Activated CD8-positive, alpha-beta memory T cell treated with anti-CD3 and anti-CD28 coated beads, Interleukin-2, amount 50 U/mL, for 24 hours (primary cell): ENCODE data around the gene ADAMTS6.
A peak's percentile ranks its signal among the peaks of the same experiment; 100 is the strongest.
"Not testable (repeated sequence)": the region's sequence is repeated elsewhere in the genome, so short reads cannot be mapped to it uniquely, and the experiment has no call there.

Source experiments
- DNase-seq: peaks from one replicate; pipeline ENCODE4 v3.0.0-alpha.2; 2020; ENCODE audit errors: extremely low read depth

The ADAMTS6 gene

GRCh38 chr5:65481635-65482295 lies at the start of gene ADAMTS6:
Gene ADAMTS6 (minus strand): TSS chr5:65481920. CDS start chr5:65473673, 8,247 bp downstream.
- DNase-seq, result peak; percentile 61

DNA sequence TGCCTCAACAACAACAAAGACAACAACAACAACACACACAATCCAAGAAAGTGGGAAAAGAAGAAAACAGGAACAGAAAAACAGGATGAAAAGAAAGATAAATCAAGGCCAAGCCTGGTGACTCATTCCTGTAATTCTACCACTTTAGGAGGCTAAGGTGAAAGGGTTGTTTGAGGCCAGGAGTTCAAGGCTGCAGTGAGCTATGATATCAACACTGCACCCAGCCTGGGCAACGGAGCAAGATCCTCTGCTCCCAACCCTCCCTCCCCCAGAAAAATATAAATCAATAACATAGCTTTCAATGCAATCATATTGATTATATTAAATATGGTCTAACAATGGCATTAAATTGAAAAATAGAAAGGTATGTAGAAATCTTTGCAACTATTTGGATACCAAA lies 49.2 kb upstream of the ADAMTS6 start:
- DNase-seq, result no peak

DNA sequence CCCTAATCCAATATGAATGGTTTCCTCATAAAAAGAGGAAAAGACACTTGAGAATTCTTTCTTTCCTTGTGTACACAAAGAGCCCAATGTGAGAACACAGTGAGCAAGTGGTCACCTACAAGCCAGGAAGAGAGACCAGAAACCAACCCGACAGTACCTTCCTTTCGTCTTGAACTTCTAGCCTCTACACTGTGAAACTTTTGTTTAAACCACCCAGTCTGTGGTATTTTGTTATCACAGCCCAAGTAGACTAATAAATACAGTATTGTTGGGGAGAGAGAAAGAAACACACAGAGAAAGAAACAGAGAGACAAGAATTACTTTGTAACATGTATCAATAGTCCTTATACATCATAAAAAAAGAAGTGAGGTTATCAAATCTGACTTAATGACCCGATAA lies 44.0 kb upstream of the ADAMTS6 start:
- DNase-seq, result no peak

DNA sequence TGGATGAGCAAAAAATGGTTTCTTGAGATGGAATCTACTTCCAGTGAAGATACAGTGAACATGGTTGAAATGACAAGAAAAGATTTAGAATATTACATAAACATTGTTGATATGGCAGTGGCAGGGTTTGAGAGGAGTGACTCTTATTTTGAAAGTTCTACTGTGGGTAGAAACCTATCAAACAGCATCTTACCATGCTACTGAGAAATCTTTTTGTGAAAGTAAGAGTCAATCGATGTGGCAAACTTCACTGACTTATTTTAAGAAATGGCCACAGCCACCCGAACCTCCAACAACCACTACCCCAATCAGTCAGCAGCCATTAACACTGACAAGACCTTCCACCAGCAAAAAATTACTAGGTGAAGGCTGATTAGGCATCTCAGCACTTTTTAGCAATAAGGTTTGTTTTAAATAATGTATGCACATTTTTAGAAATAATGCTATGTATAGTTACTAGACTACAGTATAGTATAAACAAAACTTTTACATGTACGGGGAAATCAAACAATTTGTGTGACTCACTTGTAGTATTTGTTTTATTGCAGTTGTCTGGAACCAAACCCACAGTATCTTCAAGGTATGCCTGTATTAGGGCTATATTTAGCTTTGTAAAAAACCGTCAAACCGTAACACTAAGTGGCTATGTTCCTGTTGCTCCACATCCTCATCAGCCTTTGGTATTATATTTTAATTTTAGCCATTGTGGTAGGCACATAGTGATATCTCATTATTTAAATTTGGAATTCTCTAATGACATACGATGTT lies 30.6 kb upstream of the ADAMTS6 start:
- no peak for DNase-seq

DNA sequence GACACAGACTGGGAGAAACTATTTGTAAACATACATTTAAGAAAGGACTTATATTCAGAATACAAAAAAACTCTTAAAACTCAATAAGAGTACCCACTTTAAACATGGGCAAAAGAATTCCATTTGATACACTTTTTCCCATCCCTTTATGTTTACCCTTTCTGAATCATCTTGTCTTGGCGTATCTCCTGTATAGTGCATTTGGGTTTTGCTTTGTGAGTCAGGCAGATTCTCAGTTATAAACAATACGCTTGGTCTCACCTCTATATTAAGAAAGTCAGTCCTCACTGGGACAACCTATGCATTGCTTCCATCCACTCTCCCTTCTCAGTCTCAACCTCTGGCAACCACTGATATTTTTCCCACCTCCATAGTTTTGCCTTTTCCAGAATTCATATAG lies 27.3 kb upstream of the ADAMTS6 start:
- no peak for DNase-seq

GRCh38 chr5:65506961-65507360 lies 25.2 kb upstream of the ADAMTS6 start:
- DNase-seq, result no peak

GRCh38 chr5:65489119-65489518 lies 7.4 kb upstream of the ADAMTS6 start:
- no peak for DNase-seq

DNA sequence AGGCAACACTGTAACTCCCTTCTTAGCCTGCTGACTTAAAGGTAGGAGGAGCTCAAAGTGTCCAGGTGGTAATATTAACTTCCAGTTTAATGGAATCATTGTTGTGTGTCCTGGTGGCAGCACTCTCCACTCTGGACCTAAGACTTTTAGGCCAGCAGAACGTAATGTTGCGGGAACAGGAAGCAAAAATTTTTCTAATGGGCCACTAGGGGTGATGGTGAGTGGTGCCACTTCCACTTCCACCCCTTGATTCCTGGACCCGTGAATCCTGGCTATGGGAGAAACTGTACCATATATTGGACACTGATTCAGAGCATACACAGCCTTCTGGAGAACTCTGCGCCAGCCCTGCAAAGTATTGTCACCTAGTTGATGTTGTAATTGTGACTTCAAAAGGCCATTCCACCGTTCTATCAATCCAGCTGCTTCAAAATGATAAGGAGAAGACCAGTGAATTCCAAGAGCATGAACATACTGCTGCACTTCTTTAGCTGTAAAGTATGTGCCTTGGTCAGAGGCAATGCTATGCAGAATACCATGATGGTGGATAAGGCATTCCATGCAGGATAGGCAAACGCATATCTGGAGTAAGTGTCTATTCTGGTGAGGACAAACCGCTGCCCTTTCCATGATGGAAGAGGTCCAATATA lies 6.4 kb upstream of the ADAMTS6 start:
- not testable (repeated sequence) for DNase-seq

DNA sequence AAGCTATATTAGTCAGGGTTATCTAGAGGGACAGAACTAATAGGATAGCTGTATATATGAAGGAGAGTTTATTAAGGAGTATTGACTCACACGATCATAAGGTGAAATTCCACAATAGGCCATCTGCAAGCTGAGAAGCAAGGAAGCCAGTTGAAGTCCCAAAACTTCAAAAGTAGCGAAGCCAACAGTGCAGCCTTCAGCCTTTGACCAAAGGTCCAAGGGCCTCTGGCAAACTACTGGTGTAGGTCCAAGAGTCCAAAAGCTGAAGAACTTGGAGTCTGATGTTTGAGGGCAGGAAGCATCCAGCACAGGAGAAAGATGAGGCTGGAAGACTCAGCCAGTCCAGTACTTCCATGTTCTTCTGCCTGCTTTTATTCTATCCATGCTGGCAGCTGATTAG lies 5.1 kb upstream of the ADAMTS6 start:
- not testable (repeated sequence) for DNase-seq

DNA sequence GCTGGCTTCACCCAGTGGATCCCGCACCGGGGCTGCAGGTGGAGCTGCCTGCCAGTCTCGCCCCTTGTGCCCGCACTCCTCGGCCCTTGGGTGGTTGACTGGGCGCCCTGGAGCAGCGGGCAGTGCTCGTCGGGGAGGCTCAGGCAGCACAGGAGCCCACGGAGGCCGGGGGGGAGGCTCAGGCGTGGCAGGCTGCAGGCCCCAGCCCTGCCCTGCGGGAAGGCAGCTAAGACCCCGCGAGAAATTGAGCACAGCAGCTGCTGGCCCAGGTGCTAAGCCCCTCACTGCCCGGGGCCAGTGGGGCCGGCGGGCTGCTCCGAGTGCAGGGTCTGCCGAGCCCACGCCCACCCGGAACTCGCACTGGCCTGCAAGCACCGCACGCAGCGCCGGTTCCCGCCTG lies 3.7 kb upstream of the ADAMTS6 start:
- no peak for DNase-seq

DNA sequence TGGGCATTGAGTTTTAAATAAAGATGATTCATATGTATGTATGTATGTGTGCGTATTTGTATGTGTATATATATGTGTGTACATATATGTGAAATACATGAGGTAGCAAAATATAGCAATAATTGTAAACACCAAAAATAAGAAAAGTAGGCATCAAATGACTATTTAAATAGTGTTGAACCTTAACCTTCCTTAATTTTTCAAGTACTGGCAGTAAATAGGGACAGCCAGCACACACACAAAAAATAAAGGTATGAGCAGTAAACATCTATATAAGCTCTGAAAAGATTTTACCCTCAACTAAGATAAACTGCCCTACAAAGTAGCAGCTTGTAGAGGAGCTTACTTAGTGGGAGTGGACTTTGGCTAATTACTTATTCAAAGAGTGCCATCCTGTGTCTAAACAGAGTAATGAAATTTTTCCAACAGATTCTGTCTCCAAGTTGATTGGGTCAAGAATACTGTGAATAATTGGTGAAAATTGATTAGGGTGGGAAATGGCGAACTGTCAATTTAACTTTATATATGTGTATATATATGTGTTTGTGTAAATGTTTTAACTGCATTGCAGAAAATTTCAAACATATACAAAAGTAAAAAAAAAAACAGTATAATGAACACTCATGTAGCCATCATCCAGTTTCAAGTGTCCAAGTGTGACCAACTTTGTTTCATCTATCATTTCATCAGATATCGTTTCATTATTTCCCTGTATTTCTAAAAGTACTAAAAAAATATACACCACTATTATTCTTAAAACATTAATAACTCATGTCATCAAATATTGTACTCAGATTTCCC lies 2.0 kb upstream of the ADAMTS6 start:
- DNase-seq, result no peak

DNA sequence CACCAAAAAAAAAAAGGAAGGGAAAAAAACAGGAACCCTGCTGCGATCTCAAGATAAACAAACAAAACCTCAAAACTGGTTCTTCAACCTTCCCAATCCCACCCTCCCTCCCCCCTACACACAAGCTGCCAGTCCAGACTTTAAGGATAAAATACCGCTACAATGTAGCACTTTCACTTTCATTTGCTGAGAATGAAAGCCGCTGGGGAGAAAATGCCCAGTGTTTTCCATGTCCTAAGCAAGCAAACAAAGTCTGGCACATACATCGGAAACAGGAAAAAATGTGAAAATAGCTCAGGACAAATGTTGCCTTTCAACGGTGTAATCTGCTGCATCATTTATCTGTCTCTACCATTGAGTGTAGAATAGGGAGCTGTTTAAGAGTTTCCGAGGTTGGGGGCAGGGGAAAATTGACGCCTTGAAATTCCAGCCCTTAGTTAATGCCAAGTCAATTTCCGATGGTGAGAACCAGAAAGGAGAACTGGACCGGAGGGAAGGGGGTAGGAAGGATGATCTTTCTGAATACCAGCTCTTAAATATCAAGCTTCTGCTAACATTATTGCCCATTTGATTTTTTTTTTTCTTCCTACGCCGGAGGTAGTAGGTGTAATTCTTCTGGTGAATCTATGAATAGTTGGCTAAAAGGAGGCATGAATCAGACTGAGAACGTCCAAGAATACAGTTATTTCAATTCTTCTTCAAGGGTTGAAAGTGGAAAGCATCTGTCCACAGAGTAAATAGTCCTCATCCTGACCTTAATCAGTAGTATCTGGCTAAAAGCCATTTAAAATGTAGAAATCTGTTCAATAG lies 1.2 kb upstream of the ADAMTS6 start:
- DNase-seq, result no peak

- no peak for DNase-seq
Observed at GRCh38 chr5:65482296-65482735, 596 bp upstream of the ADAMTS6 start.

GRCh38 chr5:65481171-65481581 lies 544 bp downstream of the ADAMTS6 start:
- no peak for DNase-seq

- no peak for DNase-seq
Observed at GRCh38 chr5:65480306-65480865, 1.3 kb downstream of the ADAMTS6 start.

GRCh38 chr5:65479527-65479926 lies 2.2 kb downstream of the ADAMTS6 start:
- DNase-seq, result no peak

DNA sequence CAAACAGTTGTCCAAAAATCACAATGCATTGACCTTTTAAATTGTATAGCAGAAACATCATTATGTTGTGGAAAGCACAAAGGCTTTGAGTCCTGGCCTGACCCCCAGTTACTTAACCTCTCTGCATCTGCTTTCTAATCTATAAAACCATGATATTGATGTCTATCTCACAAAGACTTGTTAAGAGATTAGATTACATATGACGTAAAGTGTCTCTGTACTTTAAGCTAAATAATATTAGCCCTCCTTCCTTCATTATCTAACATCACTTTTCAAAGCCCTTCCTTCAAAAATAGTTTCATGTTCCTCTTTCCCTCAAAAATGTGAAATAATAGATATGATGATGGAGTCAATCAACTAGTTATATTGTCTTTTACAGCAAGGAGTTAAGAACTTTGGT lies 3.4 kb downstream of the ADAMTS6 start:
- no peak for DNase-seq

GRCh38 chr5:65475895-65476294 lies 5.8 kb downstream of the ADAMTS6 start:
- no peak for DNase-seq

- DNase-seq, result no peak
Observed at GRCh38 chr5:65475336-65475735, 6.4 kb downstream of the ADAMTS6 start.

- no peak for DNase-seq
Observed at GRCh38 chr5:65474130-65474711, 7.5 kb downstream of the ADAMTS6 start.
